PFSK-1 (cell line): ENCODE measurements around the gene LRFN2.

Experiments used
- POLR2AphosphoS5 ChIP-seq: IDR thresholded peaks from 2 replicates; pipeline ENCODE4 v1.6.1; 2012; ENCODE audit warnings: low read depth, mild to moderate bottlenecking, control low read depth, low read length, moderate library complexity
- TAF1 ChIP-seq: IDR thresholded peaks from 2 replicates; pipeline ENCODE4 v1.6.1; 2012; ENCODE audit warnings: low read length, control low read depth, borderline replicate concordance; ENCODE audit not compliant: insufficient read depth
- TF ChIP-seq, protein P1 (sequence below), 2 experiments: IDR thresholded peaks; 2 replicates each; pipeline versions ENCODE4 v1.6.1 to v1.8.0; 2011 to 2012; ENCODE audit warnings: low read depth in 2 of 2, low read length in 2 of 2, control low read depth in 1 of 2, inconsistent platforms in 1 of 2, mild to moderate bottlenecking in 1 of 2, moderate library complexity in 1 of 2; ENCODE audit not compliant: insufficient read depth in 1 of 2

DNA sequence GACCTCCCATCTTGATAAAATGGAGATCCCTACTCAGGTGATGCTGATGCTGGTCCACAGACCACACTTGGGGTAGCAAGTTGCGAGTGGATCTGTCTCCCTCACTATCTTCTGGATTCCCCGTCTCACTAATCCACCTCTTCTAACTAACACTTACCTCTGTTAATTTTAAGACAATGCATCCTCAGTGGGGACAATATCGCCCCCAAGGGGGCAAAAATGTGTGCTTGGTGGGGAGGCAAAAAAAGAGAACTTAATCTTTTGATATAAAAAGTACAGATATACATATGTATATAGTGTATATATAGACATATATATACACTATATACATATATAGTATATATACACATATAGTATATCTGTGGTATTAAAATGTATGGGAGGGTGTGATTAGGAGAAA is 4.3 kb downstream of the LRFN2 start:
- TF ChIP-seq, protein P1, sequence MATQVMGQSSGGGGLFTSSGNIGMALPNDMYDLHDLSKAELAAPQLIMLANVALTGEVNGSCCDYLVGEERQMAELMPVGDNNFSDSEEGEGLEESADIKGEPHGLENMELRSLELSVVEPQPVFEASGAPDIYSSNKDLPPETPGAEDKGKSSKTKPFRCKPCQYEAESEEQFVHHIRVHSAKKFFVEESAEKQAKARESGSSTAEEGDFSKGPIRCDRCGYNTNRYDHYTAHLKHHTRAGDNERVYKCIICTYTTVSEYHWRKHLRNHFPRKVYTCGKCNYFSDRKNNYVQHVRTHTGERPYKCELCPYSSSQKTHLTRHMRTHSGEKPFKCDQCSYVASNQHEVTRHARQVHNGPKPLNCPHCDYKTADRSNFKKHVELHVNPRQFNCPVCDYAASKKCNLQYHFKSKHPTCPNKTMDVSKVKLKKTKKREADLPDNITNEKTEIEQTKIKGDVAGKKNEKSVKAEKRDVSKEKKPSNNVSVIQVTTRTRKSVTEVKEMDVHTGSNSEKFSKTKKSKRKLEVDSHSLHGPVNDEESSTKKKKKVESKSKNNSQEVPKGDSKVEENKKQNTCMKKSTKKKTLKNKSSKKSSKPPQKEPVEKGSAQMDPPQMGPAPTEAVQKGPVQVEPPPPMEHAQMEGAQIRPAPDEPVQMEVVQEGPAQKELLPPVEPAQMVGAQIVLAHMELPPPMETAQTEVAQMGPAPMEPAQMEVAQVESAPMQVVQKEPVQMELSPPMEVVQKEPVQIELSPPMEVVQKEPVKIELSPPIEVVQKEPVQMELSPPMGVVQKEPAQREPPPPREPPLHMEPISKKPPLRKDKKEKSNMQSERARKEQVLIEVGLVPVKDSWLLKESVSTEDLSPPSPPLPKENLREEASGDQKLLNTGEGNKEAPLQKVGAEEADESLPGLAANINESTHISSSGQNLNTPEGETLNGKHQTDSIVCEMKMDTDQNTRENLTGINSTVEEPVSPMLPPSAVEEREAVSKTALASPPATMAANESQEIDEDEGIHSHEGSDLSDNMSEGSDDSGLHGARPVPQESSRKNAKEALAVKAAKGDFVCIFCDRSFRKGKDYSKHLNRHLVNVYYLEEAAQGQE (IDR thresholded peaks at IDR 0.05; ENCODE audit: insufficient read depth in 1 of 2, low read depth in 2 of 2, low read length in 2 of 2), result no peak
- no peak for TF ChIP-seq TAF1
- TF ChIP-seq POLR2AphosphoS5, result no peak
